Measurements from ENCODE around the gene ATXN2L.
"Not testable (repeated sequence)": the region's sequence is repeated elsewhere in the genome, so short reads cannot be mapped to it uniquely, and the experiment has no call there.

Gene ATXN2L

GRCh38 chr16:28875134-28876018 is 52.6 kb downstream of the ATXN2L start:
- no peak for ATAC-seq
- Mint-ChIP-seq H3K27ac (peak overlapping the region in 1 of 2 donors; percentile 95), H3K4me3 (no peak overlapping the region), H3K4me1 (peaks cover 51% of the 10 kb centered on the region), H3K27me3 (peaks cover under 1% of the 10 kb centered on the region), H3K9me3 (no peaks in the 10 kb centered on the region)
- no peak for DNase-seq

GRCh38 chr16:28876019-28876659 is 53.3 kb downstream of the ATXN2L start:
- Mint-ChIP-seq H3K4me3 (no peak overlapping the region), H3K4me1 (peaks cover 59% of the 10 kb centered on the region), H3K9me3 (peaks cover 0 to 5% of the 10 kb centered on the region in 2 donors), H3K27ac (no peak overlapping the region), H3K27me3 (peaks cover 8% of the 10 kb centered on the region)
- DNase-seq, result no peak
- no peak for ATAC-seq

GRCh38 chr16:28876973-28877654 is 54.3 kb downstream of the ATXN2L start:
- Mint-ChIP-seq H3K9me3 (peaks cover 0 to 7% of the 10 kb centered on the region in 2 donors), H3K4me3 (no peak overlapping the region), H3K27me3 (peaks cover 16% of the 10 kb centered on the region), H3K27ac (peak overlapping the region in 1 of 2 donors; percentile 81), H3K4me1 (peaks cover 63% of the 10 kb centered on the region)
- ATAC-seq (no peak), DNase-seq (no peak)

- DNase-seq (no peak), ATAC-seq (no peak)
- peaks cover 0 to 7% of the 10 kb centered on the region in 2 donors for H3K9me3 Mint-ChIP-seq
- peaks cover 63% of the 10 kb centered on the region for H3K4me1 Mint-ChIP-seq
- peaks cover 20% of the 10 kb centered on the region for H3K27me3 Mint-ChIP-seq
- peak overlapping the region in 1 of 2 donors; percentile 57 for H3K27ac Mint-ChIP-seq
- peak overlapping the region in 1 of 2 donors; percentile 43 for H3K4me3 Mint-ChIP-seq
Observed at GRCh38 chr16:28877655-28878000, 54.8 kb downstream of the ATXN2L start.

GRCh38 chr16:28878083-28878926 is 55.5 kb downstream of the ATXN2L start, which contains the start of gene ATP2A1:
ATP2A1 (plus strand) TSS chr16:28878488; CDS start chr16:28878672, 184 bp downstream.
- H3K4me1 Mint-ChIP-seq, result peaks cover 57% of the 10 kb centered on the region
- peaks cover 22% of the 10 kb centered on the region for H3K27me3 Mint-ChIP-seq
- no peak for DNase-seq
- H3K9me3 Mint-ChIP-seq, result peaks cover 0 to 7% of the 10 kb centered on the region in 2 donors
- peak within 1 kb of the TSS; percentile 81 to 88 for H3K27ac Mint-ChIP-seq
- ATAC-seq, result no peak
- peak within 1 kb of the TSS; percentile 88 to 91 for H3K4me3 Mint-ChIP-seq

GRCh38 chr16:28879261-28879840 is 56.6 kb downstream of the ATXN2L start:
- peaks cover 0 to 7% of the 10 kb centered on the region in 2 donors for H3K9me3 Mint-ChIP-seq
- ATAC-seq (peak; percentile 60), DNase-seq (peak in 1 of 2 donors; percentile 21)
- peaks cover 31% of the 10 kb centered on the region for H3K27me3 Mint-ChIP-seq
- peak overlapping the region; percentile 60 to 88 for H3K27ac Mint-ChIP-seq
- peaks cover 55% of the 10 kb centered on the region for H3K4me1 Mint-ChIP-seq
- H3K4me3 Mint-ChIP-seq, result peak overlapping the region; percentile 88 to 91

GRCh38 chr16:28879841-28880588 is 57.2 kb downstream of the ATXN2L start:
- peak; percentile 84 to 87 for DNase-seq
- Mint-ChIP-seq H3K9me3 (peaks cover 0 to 7% of the 10 kb centered on the region in 2 donors), H3K4me3 (peak overlapping the region; percentile 88 to 91), H3K27ac (peak overlapping the region; percentile 88 to 95), H3K4me1 (peaks cover 54% of the 10 kb centered on the region), H3K27me3 (peaks cover 31% of the 10 kb centered on the region)
- peak; percentile 95 for ATAC-seq

- ATAC-seq (no peak), DNase-seq (no peak)
- H3K9me3 Mint-ChIP-seq, result peaks cover 0 to 7% of the 10 kb centered on the region in 2 donors
- peak overlapping the region; percentile 84 to 91 for H3K4me3 Mint-ChIP-seq
- H3K27ac Mint-ChIP-seq, result peak overlapping the region; percentile 52 to 95
- H3K4me1 Mint-ChIP-seq, result peaks cover 49% of the 10 kb centered on the region
- peaks cover 31% of the 10 kb centered on the region for H3K27me3 Mint-ChIP-seq
Observed at GRCh38 chr16:28880589-28880915, 57.8 kb downstream of the ATXN2L start.

- H3K27ac Mint-ChIP-seq, result peak overlapping the region in 1 of 2 donors; percentile 52
- no peak for ATAC-seq
- peaks cover 31% of the 10 kb centered on the region for H3K27me3 Mint-ChIP-seq
Observed at GRCh38 chr16:28880955-28881354, 58.2 kb downstream of the ATXN2L start.

GRCh38 chr16:28881565-28881964 is 58.8 kb downstream of the ATXN2L start:
- peaks cover 47% of the 10 kb centered on the region for H3K4me1 Mint-ChIP-seq
- not testable (repeated sequence) for H3K4me3 Mint-ChIP-seq, ATAC-seq, H3K27ac Mint-ChIP-seq, DNase-seq, H3K9me3 Mint-ChIP-seq
- peaks cover 31% of the 10 kb centered on the region for H3K27me3 Mint-ChIP-seq

More at GRCh38 chr16:28880955-28881354, 58.2 kb downstream of the ATXN2L start:
- Mint-ChIP-seq H3K4me1 (peaks cover 47% of the 10 kb centered on the region), H3K4me3 (peak overlapping the region; percentile 84 to 91), H3K9me3 (peaks cover 0 to 7% of the 10 kb centered on the region in 2 donors)
- no peak for DNase-seq

GRCh38 chr16:28882551-28883160 is 59.9 kb downstream of the ATXN2L start:
- no peak for ATAC-seq
- peaks cover 37% of the 10 kb centered on the region for H3K4me1 Mint-ChIP-seq
- no peak overlapping the region for H3K4me3 Mint-ChIP-seq
- H3K27ac Mint-ChIP-seq, result no peak overlapping the region
- H3K9me3 Mint-ChIP-seq, result peaks cover 0 to 7% of the 10 kb centered on the region in 2 donors
- DNase-seq, result no peak
- H3K27me3 Mint-ChIP-seq, result peaks cover 31% of the 10 kb centered on the region

- Mint-ChIP-seq H3K27ac (peak overlapping the region in 1 of 2 donors; percentile 48), H3K9me3 (peaks cover 0 to 7% of the 10 kb centered on the region in 2 donors), H3K4me3 (no peak overlapping the region), H3K4me1 (peaks cover 29% of the 10 kb centered on the region), H3K27me3 (peaks cover 31% of the 10 kb centered on the region)
- ATAC-seq (no peak), DNase-seq (no peak)
Observed at GRCh38 chr16:28883221-28883996, 60.6 kb downstream of the ATXN2L start.

GRCh38 chr16:28884045-28884444 is 61.2 kb downstream of the ATXN2L start:
- Mint-ChIP-seq H3K9me3 (peaks cover 0 to 7% of the 10 kb centered on the region in 2 donors), H3K4me1 (peaks cover 23% of the 10 kb centered on the region), H3K27ac (no peak overlapping the region), H3K4me3 (no peak overlapping the region), H3K27me3 (peaks cover 31% of the 10 kb centered on the region)
- ATAC-seq (no peak), DNase-seq (no peak)
